ENCODE data around the gene MALAT1.

MALAT1 gene

GRCh38 chr11:65540290-65541092 lies 41.6 kb downstream of the MALAT1 start:
- DNase-seq = peak; percentile 93 to 98 (median 98)

GRCh38 chr11:65541093-65541982 lies 42.5 kb downstream of the MALAT1 start:
- DNase-seq = peak in 1 of 4 experiments; percentile 16

DNA sequence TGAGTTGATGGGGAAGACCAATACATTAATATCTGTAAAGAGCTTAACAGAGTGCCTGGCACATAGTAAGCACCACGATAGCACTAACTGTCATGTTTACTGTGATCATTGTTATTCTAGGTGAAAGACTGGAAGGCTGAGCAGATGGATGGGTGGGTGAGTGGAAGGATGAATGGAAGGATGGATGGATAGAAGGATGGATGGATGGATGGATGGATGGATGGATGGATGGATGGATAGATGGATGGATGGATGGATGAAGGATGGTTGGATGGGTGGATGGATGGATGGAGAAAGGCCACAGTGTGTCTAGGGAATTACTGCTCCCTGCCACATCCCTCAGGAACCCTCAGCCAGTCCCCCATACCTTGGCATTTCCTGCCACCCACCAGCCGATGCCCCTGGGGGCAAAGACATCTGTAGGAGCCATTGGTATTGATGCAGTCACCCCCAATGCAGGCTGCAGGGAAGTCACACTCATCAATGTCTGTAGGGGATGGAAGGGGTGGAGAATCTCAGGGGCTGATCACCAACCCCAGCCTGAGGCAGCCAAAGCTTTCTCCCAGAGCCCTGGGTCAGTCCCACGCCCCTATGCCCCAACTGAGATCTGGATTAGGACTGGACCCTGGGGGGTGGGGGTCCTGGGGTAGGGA lies 44.0 kb downstream of the MALAT1 start:
- no peak for DNase-seq

DNA sequence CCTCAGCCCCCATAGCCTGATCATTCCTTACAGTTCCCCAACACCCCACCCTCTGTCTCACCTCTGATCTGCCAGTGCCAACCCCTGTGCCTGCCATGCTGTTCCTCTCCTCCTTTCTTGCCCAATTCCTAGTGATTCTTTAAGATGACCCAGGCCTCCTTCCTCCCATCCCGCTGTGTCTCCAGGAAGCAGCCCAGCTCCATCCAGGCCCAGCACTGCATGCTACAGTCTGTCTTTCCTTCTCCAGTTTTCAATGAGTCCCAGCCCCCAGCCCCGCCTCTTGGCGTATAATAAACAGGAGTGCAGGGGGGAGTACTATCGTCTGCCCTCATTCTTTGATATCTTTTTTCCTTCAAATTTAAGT lies 47.0 kb downstream of the MALAT1 start:
- peak in 1 of 4 experiments; percentile 17 for DNase-seq

DNA sequence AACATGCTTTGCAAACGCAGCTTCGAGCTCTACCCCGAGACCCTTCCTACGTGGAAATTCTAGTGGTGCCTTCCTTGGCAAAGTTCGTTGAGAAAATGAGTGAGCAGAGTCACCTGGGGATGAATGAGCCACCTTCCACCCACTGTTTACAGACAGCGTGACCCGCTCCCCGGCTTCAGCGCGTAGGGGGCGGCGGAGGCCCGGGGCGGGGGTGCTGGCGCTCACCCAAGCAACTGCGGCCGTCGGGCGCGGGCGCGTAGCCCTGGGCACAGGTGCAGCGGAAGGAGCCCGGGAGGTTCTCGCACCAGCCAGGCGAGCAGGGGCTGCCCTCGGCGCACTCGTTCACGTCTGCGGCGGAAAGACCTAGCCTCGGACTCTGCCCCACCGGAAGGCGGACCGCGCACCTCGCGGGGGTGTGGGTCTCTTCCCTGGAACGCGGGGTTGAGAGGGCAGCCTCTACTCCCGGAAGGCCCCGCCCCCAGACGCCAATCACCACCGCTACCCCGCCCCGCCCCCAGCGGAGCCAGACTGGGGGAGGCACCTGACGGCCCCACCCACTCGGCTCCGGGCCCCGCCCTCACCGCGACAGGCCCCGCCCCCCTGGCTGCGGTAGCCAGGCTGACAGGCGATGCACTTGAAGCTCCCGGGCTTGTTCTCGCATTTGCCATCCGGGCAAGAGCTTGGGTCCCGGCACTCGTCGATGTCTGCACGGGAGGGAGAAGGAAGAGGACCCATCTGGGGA lies 47.5 kb downstream of the MALAT1 start:
- DNase-seq = peak; percentile 81 to 95 (median 90)

DNA sequence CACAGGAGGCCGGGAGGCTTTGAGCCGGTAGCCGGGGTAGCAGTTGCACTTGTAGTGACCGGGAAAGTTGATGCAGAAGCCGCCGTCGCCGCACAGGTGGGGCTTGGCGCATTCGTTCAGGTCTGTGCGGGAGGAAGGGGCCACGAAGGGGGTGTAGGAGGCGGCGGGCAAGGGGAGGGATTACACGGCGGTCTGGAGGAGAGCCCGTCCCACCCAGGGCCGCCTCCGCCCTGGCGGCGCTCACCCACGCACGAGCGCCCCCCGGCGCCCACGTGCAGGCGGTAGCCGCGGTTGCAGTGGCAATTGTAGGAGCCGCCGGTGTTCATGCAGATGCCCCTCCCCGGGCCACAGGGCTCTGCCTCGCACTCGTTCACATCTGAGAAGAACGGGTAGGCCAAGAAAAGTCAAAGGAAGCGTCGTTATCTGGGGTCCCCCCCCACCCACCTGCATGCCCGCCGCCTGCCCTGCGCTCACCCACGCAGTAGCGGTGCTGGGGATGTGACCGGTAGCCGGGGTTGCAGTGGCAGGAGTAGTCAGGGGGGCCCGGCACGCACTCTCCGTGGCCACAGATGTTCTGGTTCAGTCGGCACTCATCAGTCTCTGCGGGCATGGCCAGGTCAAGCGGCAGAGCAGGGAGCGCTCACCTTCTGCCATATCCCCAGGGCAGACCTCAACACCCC lies 48.7 kb downstream of the MALAT1 start:
- DNase-seq = no peak

- DNase-seq = no peak
Measured at GRCh38 chr11:65548395-65548794, 49.5 kb downstream of the MALAT1 start.

GRCh38 chr11:65549096-65549495 lies 50.3 kb downstream of the MALAT1 start:
- DNase-seq = peak; percentile 36 to 70 (median 61)

DNA sequence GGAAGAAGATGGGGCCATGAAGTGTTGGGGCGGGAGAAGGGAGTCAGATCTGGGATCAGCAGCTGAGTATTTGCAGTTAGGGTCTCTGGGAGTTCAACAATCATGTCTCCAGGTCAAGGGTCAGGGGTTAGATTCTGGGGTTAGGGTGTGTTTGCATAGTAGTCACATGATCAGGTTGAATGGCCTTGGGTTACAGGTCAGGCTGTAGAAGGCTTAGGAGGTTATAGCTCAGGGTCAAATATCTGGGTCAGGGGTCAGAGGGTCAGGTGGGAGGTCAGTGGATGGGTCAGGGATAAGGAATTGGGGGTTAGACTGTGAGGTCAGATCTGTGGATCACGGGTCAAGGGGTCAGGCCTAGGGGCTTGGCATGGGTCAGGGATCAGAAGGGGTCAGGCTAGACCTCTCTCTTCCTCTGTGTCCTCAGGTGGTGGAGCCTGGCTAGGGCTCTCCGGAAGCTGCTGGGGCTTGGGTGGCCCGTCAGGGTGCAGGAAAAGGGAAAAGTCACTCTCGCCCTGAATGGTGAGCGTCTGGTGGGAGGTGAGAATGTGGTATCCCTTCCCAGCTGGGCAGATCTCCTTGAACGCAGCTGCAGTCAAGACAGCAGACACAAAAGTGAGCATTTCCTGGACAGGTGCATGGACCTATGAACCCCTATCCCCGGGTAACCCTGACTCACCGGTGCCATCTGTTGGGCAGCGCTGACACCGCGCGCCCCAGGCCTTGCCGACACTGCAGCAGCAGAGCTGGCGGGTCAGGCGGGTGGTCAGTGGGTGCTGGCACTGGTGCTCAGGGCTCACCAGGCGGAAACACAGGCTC lies 52.9 kb downstream of the MALAT1 start:
- DNase-seq = peak; percentile 51 to 79 (median 58)

- DNase-seq = peak; percentile 76 to 91 (median 84)
Measured at GRCh38 chr11:65552388-65552951, 53.6 kb downstream of the MALAT1 start.

DNA sequence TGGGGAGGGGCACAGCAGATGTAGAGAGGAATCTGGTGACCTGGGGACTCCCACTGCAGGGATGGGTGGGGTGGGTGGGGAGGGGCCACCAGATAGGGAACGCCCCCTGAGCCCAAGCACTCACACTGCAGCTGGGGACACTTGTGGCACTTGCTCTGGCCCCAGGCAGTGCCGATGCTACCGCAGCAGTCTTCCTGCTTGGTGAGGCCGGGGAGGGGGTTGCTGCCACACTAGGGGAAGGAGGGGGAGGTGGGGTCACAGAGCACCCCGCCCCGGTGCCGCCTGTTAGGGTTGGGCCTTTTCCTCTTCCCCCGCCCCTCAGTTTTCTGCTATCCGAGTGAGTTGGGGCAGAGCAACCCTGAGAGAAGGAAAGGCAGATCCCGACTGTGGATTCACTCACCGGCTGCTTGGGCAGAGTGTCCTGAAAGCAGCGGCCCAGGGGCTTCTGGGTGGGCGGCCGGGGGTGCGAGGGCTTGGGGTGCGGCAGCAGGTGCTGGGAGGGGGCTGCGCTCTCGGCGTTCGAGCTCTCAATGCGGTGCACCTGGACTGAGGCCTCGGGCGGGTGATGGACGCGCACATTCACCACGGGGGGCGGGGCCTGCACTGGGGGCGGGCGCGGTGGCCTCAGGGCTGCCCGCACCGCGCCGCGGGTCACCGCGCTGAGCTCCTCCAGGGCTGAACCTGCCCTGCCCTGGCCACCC lies 54.6 kb downstream of the MALAT1 start:
- peak; percentile 62 to 89 (median 73) for DNase-seq

GRCh38 chr11:65554057-65554818 lies 55.4 kb downstream of the MALAT1 start:
- no peak for DNase-seq

GRCh38 chr11:65554842-65555430 lies 56.1 kb downstream of the MALAT1 start:
- no peak for DNase-seq

GRCh38 chr11:65555693-65556231 lies 56.9 kb downstream of the MALAT1 start:
- DNase-seq = peak; percentile 43 to 73 (median 60)

Measured in suppressor macrophage (primary cell).